ENCODE data around the gene TMC7.

The TMC7 gene

GRCh38 chr16:19086322-19087199 lies 102.8 kb downstream of the TMC7 start:
- DNase-seq = peak in 54 of 56 donors; percentile 23 to 86 (median 66)

GRCh38 chr16:19088341-19088916 lies 104.7 kb downstream of the TMC7 start:
- no peak for DNase-seq

- DNase-seq = no peak
Observed at GRCh38 chr16:19089410-19089955, 105.7 kb downstream of the TMC7 start.

- no peak for DNase-seq
Observed at GRCh38 chr16:19090916-19091315, 107.2 kb downstream of the TMC7 start.

- no peak for DNase-seq
Observed at GRCh38 chr16:19092653-19093410, 109.1 kb downstream of the TMC7 start.

- DNase-seq = no peak
Observed at GRCh38 chr16:19093631-19094541, 110.2 kb downstream of the TMC7 start.

GRCh38 chr16:19094542-19095365 lies 111.0 kb downstream of the TMC7 start:
- DNase-seq = no peak

- DNase-seq = no peak
Observed at GRCh38 chr16:19095654-19096053, 111.9 kb downstream of the TMC7 start.

- no peak for DNase-seq
Observed at GRCh38 chr16:19098173-19098572, 114.4 kb downstream of the TMC7 start.

- no peak for DNase-seq
Observed at GRCh38 chr16:19102187-19102872, 118.6 kb downstream of the TMC7 start.

- no peak for DNase-seq
Observed at GRCh38 chr16:19104607-19105006, 120.9 kb downstream of the TMC7 start.

GRCh38 chr16:19105131-19105530 lies 121.4 kb downstream of the TMC7 start:
- DNase-seq = no peak

GRCh38 chr16:19105891-19106624 lies 122.3 kb downstream of the TMC7 start:
- DNase-seq = peak in 8 of 56 donors; percentile 2 to 25 (median 8)

- no peak for DNase-seq
Observed at GRCh38 chr16:19106625-19107020, 122.9 kb downstream of the TMC7 start.

GRCh38 chr16:19108409-19109287 lies 124.9 kb downstream of the TMC7 start:
- no peak for DNase-seq

GRCh38 chr16:19109288-19109664 lies 125.5 kb downstream of the TMC7 start:
- no peak for DNase-seq
